Caco-2 (cell line): Measurements from ENCODE around the gene SIK3. TPM values are rescaled to one million over a fixed set of nuclear protein-coding genes. Genes with fewer than 3 reads are reported as not detected.

Source experiments
- BruUV-seq: library from RNA; stranded (reverse); fragments of 400-500 nt; replicated peaks from 2 replicates; lab custom pipeline; 2021; lab: Mats Ljungman, UMichigan
- CTCF ChIA-PET: fragments of 300-600 bp; sonication (Branson Sonifier 250); formaldehyde crosslinking; loops from one replicate; lab custom pipeline; 2022; ENCODE audit warnings: antibody characterized with exemption; lab: Charles Lee
- POLR2A ChIA-PET: fragments of 300-600 bp; sonication (Branson Sonifier 250); formaldehyde crosslinking; loops from one replicate; lab custom pipeline; 2022; ENCODE audit warnings: antibody characterized with exemption; lab: Charles Lee
- DNase-seq, 2 experiments: peaks; one replicate each; pipeline versions ENCODE4 v3.0.0 to v3.0.0-alpha.2; 2020 to 2022
- H3K27me3 ChIP-seq: replicated peaks from 2 replicates; pipeline ENCODE4 v1.6.0; 2011; ENCODE audit warnings: low read length; ENCODE audit not compliant: control insufficient read depth, insufficient read depth
- H3K36me3 ChIP-seq: 2 replicates; pipeline ENCODE4 v1.5.1; 2011; ENCODE audit warnings: low read length; ENCODE audit not compliant: control insufficient read depth, insufficient read depth
- H3K4me1 ChIP-seq: fragments of 250-450 bp; sonication (Bioruptor Pico); 2 replicates; pipeline ENCODE4 v1.5.1; 2020; ENCODE audit warnings: mild to moderate bottlenecking
- H3K4me3 ChIP-seq: 2 replicates; pipeline ENCODE4 v1.5.1; 2011; ENCODE audit warnings: low read depth, mild to moderate bottlenecking, control low read depth, low read length
- H3K9me3 ChIP-seq: fragments of 250-450 bp; sonication (Bioruptor Pico); 2 replicates; pipeline ENCODE4 v1.5.1; 2020; ENCODE audit warnings: mild to moderate bottlenecking, moderate library complexity
- H3K27ac Mint-ChIP-seq: one replicate; pipeline ENCODE4 v1.8.0; 2022; ENCODE audit warnings: mixed read lengths; ENCODE audit not compliant: unreplicated experiment
- H3K27me3 Mint-ChIP-seq: one replicate; pipeline ENCODE4 v1.8.0; 2022; ENCODE audit warnings: mixed read lengths; ENCODE audit not compliant: insufficient read depth, unreplicated experiment
- H3K36me3 Mint-ChIP-seq: one replicate; pipeline ENCODE4 v1.8.0; 2022; ENCODE audit warnings: mild to moderate bottlenecking, mixed read lengths; ENCODE audit not compliant: insufficient read depth, unreplicated experiment
- H3K4me1 Mint-ChIP-seq: one replicate; pipeline ENCODE4 v1.8.0; 2022; ENCODE audit warnings: low read depth, mixed read lengths; ENCODE audit not compliant: unreplicated experiment
- H3K4me3 Mint-ChIP-seq: one replicate; pipeline ENCODE4 v1.8.0; 2022; ENCODE audit warnings: mild to moderate bottlenecking, moderate library complexity, mixed read lengths; ENCODE audit not compliant: unreplicated experiment
- H3K9me3 Mint-ChIP-seq: one replicate; pipeline ENCODE4 v1.8.0; 2022; ENCODE audit warnings: mixed read lengths; ENCODE audit not compliant: unreplicated experiment
- CTCF ChIP-seq, 2 experiments: fragments of 200-600 bp in 1 of 2; IDR thresholded peaks; 1 replicate in 1 of 2; 2 replicates in 1 of 2; pipeline versions ENCODE4 v1.5.1 to v1.8.0; 2011 to 2022; ENCODE audit warnings: antibody characterized with exemption in 1 of 2, control low read depth in 1 of 2, inconsistent platforms in 1 of 2, low read depth in 1 of 2, low read length in 1 of 2, mild to moderate bottlenecking in 1 of 2, moderate library complexity in 1 of 2; ENCODE audit not compliant: insufficient read depth in 1 of 2, severe bottlenecking in 1 of 2, unreplicated experiment in 1 of 2
- intact Hi-C: fragments of 100-400 bp; cut with micrococcal nuclease; formaldehyde crosslinking; loops from one replicate; pipeline ENCODE4 v1.10.0; 2022; ENCODE audit not compliant: unreplicated experiment
- total RNA-seq: library from RNA; stranded (reverse); gene quantifications from 2 replicates; pipeline ENCODE4 v1.2.3, GENCODE V29; 2022

The SIK3 gene
- total RNA-seq, 1 experiment from 2014 or later = 65.7 TPM

GRCh38 chr11:116811194-116811593 lies 287.0 kb downstream of the SIK3 start:
- peaks cover 12% of the 10 kb centered on the region for H3K9me3 Mint-ChIP-seq
- Histone ChIP-seq H3K36me3 (no peaks in the 10 kb centered on the region), H3K9me3 (no peaks in the 10 kb centered on the region; the same call in 1 of the 2 replicates), H3K27me3 (no peaks in the 10 kb centered on the region), H3K4me1 (peaks cover 81% of the 10 kb centered on the region), H3K4me3 (no peak overlapping the region)
- TF ChIP-seq CTCF (IDR thresholded peaks at IDR 0.05; ENCODE audit: insufficient read depth in 1 of 2, low read depth in 1 of 2, low read length in 1 of 2, severe bottlenecking in 1 of 2, unreplicated experiment in 1 of 2) = no peak
- ChIA-PET POLR2A (interaction anchor here (0.5 to 0.6 kb wide), 2 partner anchors 16 to 207 kb away, joined by 3 read pairs; no protein-coding TSS in a partner anchor), CTCF (interaction anchor here (0.6 kb wide), 1 partner anchor 23 kb away, joined by 3 read pairs; no protein-coding TSS in a partner anchor)
- BruUV-seq = no TSS peak
- H3K36me3 Mint-ChIP-seq = peaks cover 29% of the 10 kb centered on the region
- no peak for DNase-seq
- intact Hi-C loops = no loop called here
- peaks cover 79% of the 10 kb centered on the region for H3K4me1 Mint-ChIP-seq
- no peaks in the 10 kb centered on the region for H3K27me3 Mint-ChIP-seq
- H3K27ac Mint-ChIP-seq = peak overlapping the region; percentile 49
- H3K4me3 Mint-ChIP-seq = no peak overlapping the region

GRCh38 chr11:116808262-116809175 lies 289.7 kb downstream of the SIK3 start:
- no peak for TF ChIP-seq CTCF (IDR thresholded peaks at IDR 0.05; ENCODE audit: insufficient read depth in 1 of 2, low read depth in 1 of 2, low read length in 1 of 2, severe bottlenecking in 1 of 2, unreplicated experiment in 1 of 2)
- Mint-ChIP-seq H3K9me3 (peaks cover 12% of the 10 kb centered on the region), H3K27ac (peak overlapping the region; percentile 98), H3K4me3 (peak overlapping the region; percentile 67), H3K36me3 (peaks cover 23% of the 10 kb centered on the region), H3K4me1 (peaks cover 68% of the 10 kb centered on the region), H3K27me3 (no peaks in the 10 kb centered on the region)
- Histone ChIP-seq H3K4me3 (0 out of 2 replicates have a peak overlapping the region, but pooled peaks have one; percentile 4), H3K36me3 (no peaks in the 10 kb centered on the region), H3K4me1 (peaks cover 70% of the 10 kb centered on the region), H3K27me3 (no peaks in the 10 kb centered on the region), H3K9me3 (no peaks in the 10 kb centered on the region; the same call in 1 of the 2 replicates)
- peak; percentile 94 to 96 for DNase-seq
- TSS peak; percentile 91 for BruUV-seq
- intact Hi-C loops = loop anchor here (1.0 to 2.0 kb wide), 5 partner anchors 16 to 264 kb away; partner anchors contain the start of genes APOA1 and APOC3
- ChIA-PET POLR2A (interaction anchor here (0.6 to 1.5 kb wide), 10 partner anchors 15 to 365 kb away, joined by 3 to 11 read pairs (median 4); partner anchors contain the start of genes APOA1, APOA4, APOC3 and ZPR1), CTCF (interaction anchor here (0.5 to 1.8 kb wide), 12 partner anchors 15 to 116 kb away, joined by 3 to 29 read pairs (median 4); partner anchors contain the start of genes APOA1, APOA5, APOC3 and ZPR1)
